NCI-H128 (cell line): ENCODE data around the gene GINS2.

ENCODE experiments used
- DNase-seq: peaks from one replicate; lab custom pipeline; 2025; ENCODE audit not compliant: unreplicated experiment; lab: John Stamatoyannopoulos, UW

GINS2 gene

GRCh38 chr16:85641776-85642176, 47.0 kb downstream of the GINS2 start:
- no peak for DNase-seq

GRCh38 chr16:85641305-85641704, 47.4 kb downstream of the GINS2 start:
- no peak for DNase-seq

GRCh38 chr16:85640585-85640984, 48.2 kb downstream of the GINS2 start:
- DNase-seq, result no peak

- no peak for DNase-seq
Observed at GRCh38 chr16:85640254-85640558, 48.5 kb downstream of the GINS2 start.

- no peak for DNase-seq
Observed at GRCh38 chr16:85639529-85640253, 49.1 kb downstream of the GINS2 start.

GRCh38 chr16:85638695-85639409, 49.9 kb downstream of the GINS2 start:
- no peak for DNase-seq

- no peak for DNase-seq
Observed at GRCh38 chr16:85637808-85638647, 50.7 kb downstream of the GINS2 start.

- no peak for DNase-seq
Observed at GRCh38 chr16:85637061-85637807, 51.5 kb downstream of the GINS2 start.

GRCh38 chr16:85636234-85636812, 52.4 kb downstream of the GINS2 start:
- DNase-seq, result no peak

- DNase-seq, result no peak
Observed at GRCh38 chr16:85635545-85636140, 53.1 kb downstream of the GINS2 start.

GRCh38 chr16:85634747-85635544, 53.8 kb downstream of the GINS2 start:
- no peak for DNase-seq

- no peak for DNase-seq
Observed at GRCh38 chr16:85633888-85634287, 54.9 kb downstream of the GINS2 start.

GRCh38 chr16:85633438-85633743, 55.4 kb downstream of the GINS2 start:
- no peak for DNase-seq

- DNase-seq, result no peak
Observed at GRCh38 chr16:85632709-85633437, 55.9 kb downstream of the GINS2 start.

- no peak for DNase-seq
Observed at GRCh38 chr16:85631802-85632393, 56.9 kb downstream of the GINS2 start.

- DNase-seq, result no peak
Observed at GRCh38 chr16:85631230-85631629, 57.5 kb downstream of the GINS2 start.

- DNase-seq, result no peak
Observed at GRCh38 chr16:85629853-85630252, 58.9 kb downstream of the GINS2 start.

GRCh38 chr16:85629326-85629725, 59.4 kb downstream of the GINS2 start:
- no peak for DNase-seq

- no peak for DNase-seq
Observed at GRCh38 chr16:85628645-85629044, 60.1 kb downstream of the GINS2 start.
